ENCODE data around the gene UPF3B.
"Not testable (repeated sequence)": the region's sequence is repeated elsewhere in the genome, so short reads cannot be mapped to it uniquely, and the experiment has no call there.

DNA sequence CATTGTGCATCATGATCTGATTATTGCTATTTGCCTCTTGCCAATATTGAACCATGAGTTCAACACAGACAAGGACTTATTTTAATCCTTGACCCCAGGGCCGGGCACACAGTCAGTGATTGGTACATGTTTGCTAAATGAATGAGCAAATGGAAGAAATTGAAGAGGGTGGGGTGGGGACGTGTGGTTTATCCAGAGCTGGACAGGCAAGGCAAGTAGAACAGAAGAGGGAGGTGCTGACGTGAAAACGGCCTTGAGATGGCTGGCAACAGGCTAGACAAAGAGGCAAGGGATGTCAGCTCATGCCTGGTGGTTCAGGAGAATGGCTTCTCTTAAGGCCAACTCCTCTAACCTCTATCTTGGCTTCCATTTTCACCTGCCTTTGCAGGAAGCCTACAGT is 44.3 kb downstream of the UPF3B start:
- TF ChIP-seq, protein P1, sequence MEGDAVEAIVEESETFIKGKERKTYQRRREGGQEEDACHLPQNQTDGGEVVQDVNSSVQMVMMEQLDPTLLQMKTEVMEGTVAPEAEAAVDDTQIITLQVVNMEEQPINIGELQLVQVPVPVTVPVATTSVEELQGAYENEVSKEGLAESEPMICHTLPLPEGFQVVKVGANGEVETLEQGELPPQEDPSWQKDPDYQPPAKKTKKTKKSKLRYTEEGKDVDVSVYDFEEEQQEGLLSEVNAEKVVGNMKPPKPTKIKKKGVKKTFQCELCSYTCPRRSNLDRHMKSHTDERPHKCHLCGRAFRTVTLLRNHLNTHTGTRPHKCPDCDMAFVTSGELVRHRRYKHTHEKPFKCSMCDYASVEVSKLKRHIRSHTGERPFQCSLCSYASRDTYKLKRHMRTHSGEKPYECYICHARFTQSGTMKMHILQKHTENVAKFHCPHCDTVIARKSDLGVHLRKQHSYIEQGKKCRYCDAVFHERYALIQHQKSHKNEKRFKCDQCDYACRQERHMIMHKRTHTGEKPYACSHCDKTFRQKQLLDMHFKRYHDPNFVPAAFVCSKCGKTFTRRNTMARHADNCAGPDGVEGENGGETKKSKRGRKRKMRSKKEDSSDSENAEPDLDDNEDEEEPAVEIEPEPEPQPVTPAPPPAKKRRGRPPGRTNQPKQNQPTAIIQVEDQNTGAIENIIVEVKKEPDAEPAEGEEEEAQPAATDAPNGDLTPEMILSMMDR (IDR thresholded peaks at IDR 0.05; ENCODE audit: low read depth, low read length): not testable (repeated sequence)
- TF ChIP-seq MYC (IDR thresholded peaks at IDR 0.05; ENCODE audit: low read depth, low read length); POLR2A (IDR thresholded peaks at IDR 0.05; ENCODE audit: extremely low read depth, insufficient read length): not testable (repeated sequence)
